ENCODE measurements around the gene ABHD15.

Gene ABHD15

DNA sequence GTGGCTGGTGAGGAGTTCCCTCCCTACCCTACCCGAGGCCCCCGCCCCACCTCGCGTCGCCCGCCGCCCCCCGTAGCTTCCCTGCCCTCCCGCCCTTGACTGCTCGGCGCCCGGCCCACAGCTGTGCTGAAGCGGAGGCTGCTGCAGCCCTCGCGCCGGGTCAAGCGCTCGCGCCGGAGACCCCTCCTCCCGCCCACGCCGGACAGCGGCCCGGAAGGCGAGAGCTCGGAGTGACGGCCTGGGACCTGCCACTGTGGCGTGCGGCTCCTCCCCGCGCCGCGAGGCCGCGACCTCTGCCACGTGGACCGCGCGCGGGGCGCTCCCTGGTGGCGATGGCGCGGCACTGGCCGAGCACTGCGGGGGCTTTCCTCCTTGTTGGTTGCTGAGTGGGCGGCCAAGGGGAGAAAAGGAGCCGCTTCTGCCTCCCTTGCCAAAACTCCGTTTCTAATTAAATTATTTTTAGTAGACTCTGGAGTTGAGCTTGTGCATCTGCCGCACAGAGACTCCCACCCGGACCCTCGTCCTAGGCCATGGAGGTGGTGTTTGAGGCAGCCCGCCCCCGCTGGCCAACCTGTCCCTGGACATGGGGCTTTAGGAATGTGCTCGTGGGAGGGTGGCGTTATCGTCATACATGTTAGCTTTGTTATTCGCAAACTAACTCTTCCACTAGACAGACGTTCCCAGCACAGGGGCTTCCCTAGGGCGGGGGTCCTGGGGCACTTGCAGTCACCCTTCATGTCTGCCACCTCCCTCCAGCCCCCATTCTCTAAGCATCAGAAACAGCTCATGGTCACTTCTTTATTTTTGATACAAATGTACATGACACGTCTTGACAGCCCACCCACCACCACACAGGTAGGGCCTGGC lies 6.1 kb upstream of the ABHD15 start:
- TF ChIP-seq, protein P1, sequence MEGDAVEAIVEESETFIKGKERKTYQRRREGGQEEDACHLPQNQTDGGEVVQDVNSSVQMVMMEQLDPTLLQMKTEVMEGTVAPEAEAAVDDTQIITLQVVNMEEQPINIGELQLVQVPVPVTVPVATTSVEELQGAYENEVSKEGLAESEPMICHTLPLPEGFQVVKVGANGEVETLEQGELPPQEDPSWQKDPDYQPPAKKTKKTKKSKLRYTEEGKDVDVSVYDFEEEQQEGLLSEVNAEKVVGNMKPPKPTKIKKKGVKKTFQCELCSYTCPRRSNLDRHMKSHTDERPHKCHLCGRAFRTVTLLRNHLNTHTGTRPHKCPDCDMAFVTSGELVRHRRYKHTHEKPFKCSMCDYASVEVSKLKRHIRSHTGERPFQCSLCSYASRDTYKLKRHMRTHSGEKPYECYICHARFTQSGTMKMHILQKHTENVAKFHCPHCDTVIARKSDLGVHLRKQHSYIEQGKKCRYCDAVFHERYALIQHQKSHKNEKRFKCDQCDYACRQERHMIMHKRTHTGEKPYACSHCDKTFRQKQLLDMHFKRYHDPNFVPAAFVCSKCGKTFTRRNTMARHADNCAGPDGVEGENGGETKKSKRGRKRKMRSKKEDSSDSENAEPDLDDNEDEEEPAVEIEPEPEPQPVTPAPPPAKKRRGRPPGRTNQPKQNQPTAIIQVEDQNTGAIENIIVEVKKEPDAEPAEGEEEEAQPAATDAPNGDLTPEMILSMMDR (conservative IDR thresholded peaks at IDR 0.05; ENCODE audit: low read depth, low read length): peak; percentile 23; the same call in 1 of the 2 replicates
- Histone ChIP-seq H3K4me3 (IDR thresholded peaks at IDR 0.05; ENCODE audit: insufficient read depth, low read depth, low read length) (no peak overlapping the region), H2AFZ (ENCODE audit: low read depth) (no peak overlapping the region)

GRCh38 chr17:29571883-29572681 lies 5.2 kb upstream of the ABHD15 start:
- Histone ChIP-seq H3K27me3 (ENCODE audit: insufficient read depth, low read depth) (no peaks in the 10 kb centered on the region), H3K4me1 (ENCODE audit: low read depth, poor library complexity, severe bottlenecking) (peaks cover 10% of the 10 kb centered on the region), H4K20me1 (ENCODE audit: insufficient read depth) (no peaks in the 10 kb centered on the region), H2AFZ (ENCODE audit: low read depth) (no peak overlapping the region), H3K9ac (no peak overlapping the region; the same call in 1 of the 2 replicates), H3K4me2 (no peak overlapping the region), H3K4me3 (IDR thresholded peaks at IDR 0.05; ENCODE audit: insufficient read depth, low read depth, low read length) (no peak overlapping the region), H3K27ac (no peak overlapping the region), H3K79me2 (ENCODE audit: insufficient read depth, low read depth) (no peaks in the 10 kb centered on the region), H3K36me3 (ENCODE audit: insufficient read depth) (no peaks in the 10 kb centered on the region)
- TF ChIP-seq, protein P1 (conservative IDR thresholded peaks at IDR 0.05; ENCODE audit: low read depth, low read length): no peak

More for the DNA sequence above, 6.1 kb upstream of the ABHD15 start:
- no peaks in the 10 kb centered on the region for H3K79me2 ChIP-seq (ENCODE audit: insufficient read depth, low read depth)
- peaks cover 10% of the 10 kb centered on the region for H3K4me1 ChIP-seq (ENCODE audit: low read depth, poor library complexity, severe bottlenecking)
- no peaks in the 10 kb centered on the region for H4K20me1 ChIP-seq (ENCODE audit: insufficient read depth)
- H3K27ac ChIP-seq: no peak overlapping the region
- H3K9ac ChIP-seq: no peak overlapping the region; the same call in 1 of the 2 replicates
- no peaks in the 10 kb centered on the region for H3K36me3 ChIP-seq (ENCODE audit: insufficient read depth)
- no peaks in the 10 kb centered on the region for H3K27me3 ChIP-seq (ENCODE audit: insufficient read depth, low read depth)
- no peak overlapping the region for H3K4me2 ChIP-seq

GRCh38 chr17:29571486-29571882 lies 4.6 kb upstream of the ABHD15 start:
- no peaks in the 10 kb centered on the region for H3K79me2 ChIP-seq (ENCODE audit: insufficient read depth, low read depth)
- no peak overlapping the region for H2AFZ ChIP-seq (ENCODE audit: low read depth)
- no peak overlapping the region for H3K4me2 ChIP-seq
- H3K4me3 ChIP-seq (IDR thresholded peaks at IDR 0.05; ENCODE audit: insufficient read depth, low read depth, low read length): no peak overlapping the region
- TF ChIP-seq, protein P1 (conservative IDR thresholded peaks at IDR 0.05; ENCODE audit: low read depth, low read length): no peak
- no peak overlapping the region for H3K9ac ChIP-seq
- H4K20me1 ChIP-seq (ENCODE audit: insufficient read depth): no peaks in the 10 kb centered on the region
- no peak overlapping the region for H3K27ac ChIP-seq
- peaks cover 10% of the 10 kb centered on the region for H3K4me1 ChIP-seq (ENCODE audit: low read depth, poor library complexity, severe bottlenecking)
- no peaks in the 10 kb centered on the region for H3K36me3 ChIP-seq (ENCODE audit: insufficient read depth)
- H3K27me3 ChIP-seq (ENCODE audit: insufficient read depth, low read depth): no peaks in the 10 kb centered on the region

DNA sequence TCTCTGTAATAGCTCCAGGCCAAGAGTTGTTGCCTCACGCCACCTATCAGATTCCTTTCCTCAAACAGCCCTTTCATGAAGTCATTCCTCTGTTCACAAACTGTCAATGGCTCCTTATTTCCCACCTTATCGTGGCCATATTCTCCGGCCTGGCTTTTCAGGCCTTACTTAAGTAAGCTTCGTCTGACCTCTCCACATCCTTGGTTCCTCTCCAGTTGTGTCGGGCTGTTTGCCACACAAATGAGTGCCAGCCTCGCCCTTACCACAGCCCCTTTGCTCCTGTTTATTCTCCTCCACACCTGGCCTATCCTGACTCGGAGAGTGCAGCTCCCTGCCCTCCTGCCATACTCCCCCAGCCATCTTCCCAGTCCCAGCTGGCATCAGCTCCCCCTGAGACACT lies 3.7 kb upstream of the ABHD15 start:
- Histone ChIP-seq H3K4me2 (no peak overlapping the region), H3K27me3 (ENCODE audit: insufficient read depth, low read depth) (no peaks in the 10 kb centered on the region), H4K20me1 (ENCODE audit: insufficient read depth) (no peaks in the 10 kb centered on the region), H3K4me1 (ENCODE audit: low read depth, poor library complexity, severe bottlenecking) (peaks cover 10% of the 10 kb centered on the region), H3K9ac (no peak overlapping the region), H3K36me3 (ENCODE audit: insufficient read depth) (no peaks in the 10 kb centered on the region), H3K27ac (no peak overlapping the region), H2AFZ (ENCODE audit: low read depth) (no peak overlapping the region), H3K79me2 (ENCODE audit: insufficient read depth, low read depth) (no peaks in the 10 kb centered on the region), H3K4me3 (IDR thresholded peaks at IDR 0.05; ENCODE audit: insufficient read depth, low read depth, low read length) (no peak overlapping the region)
- TF ChIP-seq, protein P1 (conservative IDR thresholded peaks at IDR 0.05; ENCODE audit: low read depth, low read length): no peak

All from KMS-11 (cell line).